Lower lobe of right lung (tissue), 2 donors: ENCODE data around the gene HS3ST6. TPM values are rescaled to one million over a fixed set of nuclear protein-coding genes. Genes with fewer than 3 reads are reported as not detected.
"Not testable (repeated sequence)": the region's sequence is repeated elsewhere in the genome, so short reads cannot be mapped to it uniquely, and the experiment has no call there.

Experiments used
- ATAC-seq, 2 donors: fragments of 200-7000 bp; cut with Tn5 transposase; one replicate each; pipeline ENCODE4 v1.9.1; 2020 to 2022; ENCODE audit warnings: mild to moderate bottlenecking in 2 of 2, moderate library complexity in 2 of 2
- DNase-seq: peaks from one replicate; pipeline ENCODE4 v3.0.0-alpha.2; 2020
- H3K27ac ChIP-seq: fragments of 200-600 bp; one replicate; pipeline ENCODE4 v1.8.0; 2022
- H3K27me3 ChIP-seq: fragments of 200-600 bp; one replicate; pipeline ENCODE4 v1.8.0; 2022; ENCODE audit warnings: low read depth
- H3K36me3 ChIP-seq: fragments of 200-600 bp; one replicate; pipeline ENCODE4 v1.8.0; 2022; ENCODE audit warnings: mild to moderate bottlenecking
- H3K4me1 ChIP-seq: fragments of 200-600 bp; one replicate; pipeline ENCODE4 v1.8.0; 2022
- H3K4me3 ChIP-seq: fragments of 200-600 bp; one replicate; pipeline ENCODE4 v1.8.0; 2022; ENCODE audit warnings: mild to moderate bottlenecking
- H3K9me3 ChIP-seq: fragments of 200-600 bp; one replicate; pipeline ENCODE4 v1.8.0; 2022
- CTCF ChIP-seq: fragments of 200-600 bp; IDR thresholded peaks from one replicate; pipeline ENCODE4 v1.8.0; 2022; ENCODE audit warnings: antibody characterized with exemption, mild to moderate bottlenecking
- intact Hi-C: fragments of 100-400 bp; cut with DNase I; formaldehyde crosslinking; loops from one replicate; pipeline ENCODE4 v1.11.0; 2022
- total RNA-seq: library from RNA; stranded (reverse); fragmentation: NEBNext Ultra II Directional; extraction: Animal tissue kit (Norgen Biotek cat#: 25700); gene quantifications from one replicate; pipeline ENCODE4 v1.2.1, GENCODE V29; 2021
- donor health status: DM: no; HTN: yes; CAD: no; lungs with severe emphysema.

HS3ST6 gene
- total RNA-seq, 1 donor from 2014 or later: 1.3 TPM

GRCh38 chr16:1903845-1904840 lies 14.1 kb downstream of the HS3ST6 start:
- H3K4me1 ChIP-seq: no peaks in the 10 kb centered on the region
- intact Hi-C loops: no loop called here
- H3K9me3 ChIP-seq: no peaks in the 10 kb centered on the region
- no peak overlapping the region for H3K27ac ChIP-seq
- peaks cover 20% of the 10 kb centered on the region for H3K27me3 ChIP-seq
- no peak for TF ChIP-seq CTCF
- peak; percentile 75 to 88 for ATAC-seq
- DNase-seq: peak; percentile 76
- H3K36me3 ChIP-seq: no peaks in the 10 kb centered on the region
- H3K4me3 ChIP-seq: peak overlapping the region; percentile 3

- no peak for TF ChIP-seq CTCF
- Histone ChIP-seq H3K4me1 (no peaks in the 10 kb centered on the region), H3K4me3 (no peak overlapping the region), H3K27me3 (peaks cover 15% of the 10 kb centered on the region), H3K9me3 (no peaks in the 10 kb centered on the region), H3K27ac (no peak overlapping the region), H3K36me3 (no peaks in the 10 kb centered on the region)
- intact Hi-C loops: no loop called here
- no peak for ATAC-seq
- DNase-seq: no peak
These were observed 15.0 kb downstream of the HS3ST6 start for GRCh38 chr16:1903220-1903574.

DNA sequence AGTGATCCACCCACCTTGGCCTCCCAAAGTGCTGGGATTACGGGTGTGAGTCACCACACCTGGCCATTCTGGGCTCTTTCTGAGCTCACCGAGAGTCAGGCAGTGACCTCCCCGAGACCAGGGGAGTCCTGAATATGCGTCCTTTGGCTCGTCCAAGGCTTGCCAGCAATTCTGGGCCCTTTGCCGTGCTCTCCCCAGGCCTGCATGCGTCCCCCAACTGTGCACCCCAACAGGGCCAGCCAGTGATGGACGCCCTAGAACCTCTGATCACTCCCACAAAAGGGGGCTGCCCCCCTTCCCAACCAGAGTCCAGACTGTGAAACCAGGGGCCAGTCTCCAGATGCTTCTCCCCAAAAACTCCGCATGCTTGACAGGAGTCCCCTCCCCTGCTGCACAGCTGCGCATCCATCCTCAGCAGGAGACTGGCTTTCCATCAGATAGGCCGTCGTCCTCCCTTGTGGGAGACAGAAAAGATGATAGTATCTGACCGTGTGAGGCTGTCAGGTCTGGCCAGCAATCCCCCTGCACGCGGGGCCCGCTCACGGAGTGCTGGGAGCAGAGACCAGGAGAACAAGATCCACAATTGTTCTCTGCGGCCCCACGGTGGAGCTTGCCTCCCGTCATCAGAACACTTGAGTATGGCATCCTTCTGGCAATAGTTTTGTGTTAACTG lies 15.5 kb downstream of the HS3ST6 start:
- H3K36me3 ChIP-seq: no peaks in the 10 kb centered on the region
- TF ChIP-seq CTCF: no peak
- no peak overlapping the region for H3K4me3 ChIP-seq
- intact Hi-C loops: no loop called here
- H3K27ac ChIP-seq: no peak overlapping the region
- no peak for ATAC-seq
- no peaks in the 10 kb centered on the region for H3K4me1 ChIP-seq
- no peaks in the 10 kb centered on the region for H3K9me3 ChIP-seq
- peaks cover 11% of the 10 kb centered on the region for H3K27me3 ChIP-seq
- DNase-seq: no peak

GRCh38 chr16:1900452-1900774 lies 17.8 kb downstream of the HS3ST6 start:
- no peak for TF ChIP-seq CTCF
- ATAC-seq: peak; percentile 20 to 29
- Histone ChIP-seq H3K27ac (no peak overlapping the region), H3K27me3 (peaks cover 7% of the 10 kb centered on the region), H3K9me3 (no peaks in the 10 kb centered on the region), H3K36me3 (no peaks in the 10 kb centered on the region), H3K4me3 (no peak overlapping the region), H3K4me1 (no peaks in the 10 kb centered on the region)
- DNase-seq: no peak
- intact Hi-C loops: no loop called here

DNA sequence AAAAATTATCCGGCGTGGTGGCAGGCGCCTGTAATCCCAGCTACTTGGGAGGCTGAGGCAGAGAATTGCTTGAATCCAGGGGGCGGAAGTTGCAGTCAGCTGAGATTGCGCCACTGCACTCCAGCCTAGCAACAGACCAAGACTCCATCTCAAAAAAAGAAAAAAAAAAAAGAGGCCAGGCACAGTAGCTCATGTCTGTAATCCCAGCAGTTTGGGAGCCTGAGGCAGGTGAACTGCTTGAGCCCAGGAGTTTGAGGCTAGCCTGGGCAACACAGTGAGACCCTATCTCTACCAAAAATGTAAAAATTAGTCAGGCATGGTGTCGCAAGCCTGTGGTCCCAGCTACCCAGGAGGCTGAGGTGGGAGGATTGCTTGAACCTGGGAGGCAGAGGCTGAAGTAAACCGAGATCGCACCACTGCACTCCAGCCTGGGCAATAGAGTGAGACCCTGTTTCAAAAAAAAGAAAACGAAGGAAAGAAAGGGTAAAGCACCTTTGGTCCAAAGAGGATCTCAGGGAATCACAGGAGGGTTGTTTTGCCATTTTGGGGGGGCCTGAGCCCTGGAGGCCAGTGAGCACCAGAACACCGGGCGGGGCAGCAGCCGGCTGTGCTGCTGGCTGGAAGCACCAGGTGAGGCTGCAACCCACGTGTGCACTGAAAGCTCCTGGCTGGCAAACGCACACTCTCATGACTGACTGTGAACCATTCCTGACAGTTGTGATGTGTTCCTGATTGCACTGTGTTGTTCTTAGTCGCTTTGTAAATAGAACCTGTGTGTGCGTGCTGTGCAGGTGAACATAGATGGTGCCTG lies 18.4 kb downstream of the HS3ST6 start:
- ATAC-seq (peak; percentile 61 to 66), DNase-seq (no peak)
- no peak overlapping the region for H3K27ac ChIP-seq
- no peaks in the 10 kb centered on the region for H3K4me1 ChIP-seq
- no peaks in the 10 kb centered on the region for H3K9me3 ChIP-seq
- no peaks in the 10 kb centered on the region for H3K36me3 ChIP-seq
- peaks cover 7% of the 10 kb centered on the region for H3K27me3 ChIP-seq
- no peak for TF ChIP-seq CTCF
- intact Hi-C loops: no loop called here
- H3K4me3 ChIP-seq: no peak overlapping the region

DNA sequence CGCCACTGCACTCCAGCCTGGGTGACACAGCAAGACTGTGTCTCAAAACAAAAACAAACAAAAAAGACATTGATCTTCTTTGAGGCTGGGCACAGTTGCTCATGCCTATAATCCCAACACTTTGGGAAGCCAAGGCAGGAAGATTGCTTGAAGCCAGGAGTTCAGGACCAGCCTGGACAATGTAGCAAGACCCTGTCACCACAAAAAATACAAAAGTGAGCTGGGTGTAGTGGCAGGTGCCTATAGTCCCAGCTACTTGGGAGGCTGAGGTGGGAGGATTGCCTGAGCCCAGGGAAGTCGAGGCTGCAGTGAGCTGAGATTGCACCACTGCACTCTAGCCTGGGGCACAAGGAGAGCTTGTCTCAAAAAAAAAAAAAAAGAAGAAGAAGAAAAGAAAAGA lies 20.5 kb downstream of the HS3ST6 start:
- H3K4me3 ChIP-seq, H3K36me3 ChIP-seq, H3K4me1 ChIP-seq, H3K27me3 ChIP-seq, H3K9me3 ChIP-seq, ATAC-seq, DNase-seq, intact Hi-C loops, H3K27ac ChIP-seq: not testable (repeated sequence)
